Fibroblast of the aortic adventitia (primary cell): Measurements from ENCODE around the gene GPR68. TPM values are rescaled to one million over a fixed set of nuclear protein-coding genes. Genes with fewer than 3 reads are reported as not detected.

Source experiments
- DNase-seq: peaks from one replicate; pipeline ENCODE4 v3.0.0-alpha.2; 2010; ENCODE audit warnings: low read depth
- H3K4me3 ChIP-seq: 2 replicates; pipeline ENCODE4 v1.5.1; 2011; ENCODE audit warnings: low read depth, mild to moderate bottlenecking, control low read depth, low read length, moderate library complexity
- total RNA-seq: library from RNA; depleted of rRNA; stranded (reverse); fragments of >200 nt; gene quantifications from 2 replicates; pipeline ENCODE4 v1.2.3, GENCODE V29; 2012; ENCODE audit warnings: low replicate concordance
- TF ChIP-seq, protein P1 (sequence below): IDR thresholded peaks from 2 replicates; pipeline ENCODE4 v1.5.1; 2011; ENCODE audit warnings: mild to moderate bottlenecking, low read length, control low read depth, inconsistent platforms; ENCODE audit not compliant: insufficient read depth

Gene GPR68
- total RNA-seq, 1 donor: 17.1 TPM

DNA sequence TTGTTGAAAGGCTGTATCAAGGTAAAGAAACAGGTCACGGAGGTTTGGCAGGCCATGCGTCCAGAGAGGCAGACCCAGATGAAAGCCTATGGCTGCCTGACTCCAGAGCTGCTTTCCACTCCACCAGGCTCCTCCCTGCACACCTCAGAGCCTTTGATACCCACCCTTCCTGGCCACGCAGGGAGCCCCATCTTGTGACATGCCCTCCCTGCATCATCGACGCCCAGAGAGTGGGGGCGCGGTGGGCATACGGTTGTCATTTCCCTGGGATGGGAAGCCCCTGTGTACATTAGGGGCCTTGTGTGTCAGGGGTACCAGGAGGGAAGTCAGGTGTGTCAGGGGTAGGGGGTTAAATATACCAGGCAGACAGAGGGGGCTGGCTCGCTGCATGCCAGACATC is 30.3 kb upstream of the GPR68 start:
- DNase-seq: no peak
- TF ChIP-seq, protein P1, sequence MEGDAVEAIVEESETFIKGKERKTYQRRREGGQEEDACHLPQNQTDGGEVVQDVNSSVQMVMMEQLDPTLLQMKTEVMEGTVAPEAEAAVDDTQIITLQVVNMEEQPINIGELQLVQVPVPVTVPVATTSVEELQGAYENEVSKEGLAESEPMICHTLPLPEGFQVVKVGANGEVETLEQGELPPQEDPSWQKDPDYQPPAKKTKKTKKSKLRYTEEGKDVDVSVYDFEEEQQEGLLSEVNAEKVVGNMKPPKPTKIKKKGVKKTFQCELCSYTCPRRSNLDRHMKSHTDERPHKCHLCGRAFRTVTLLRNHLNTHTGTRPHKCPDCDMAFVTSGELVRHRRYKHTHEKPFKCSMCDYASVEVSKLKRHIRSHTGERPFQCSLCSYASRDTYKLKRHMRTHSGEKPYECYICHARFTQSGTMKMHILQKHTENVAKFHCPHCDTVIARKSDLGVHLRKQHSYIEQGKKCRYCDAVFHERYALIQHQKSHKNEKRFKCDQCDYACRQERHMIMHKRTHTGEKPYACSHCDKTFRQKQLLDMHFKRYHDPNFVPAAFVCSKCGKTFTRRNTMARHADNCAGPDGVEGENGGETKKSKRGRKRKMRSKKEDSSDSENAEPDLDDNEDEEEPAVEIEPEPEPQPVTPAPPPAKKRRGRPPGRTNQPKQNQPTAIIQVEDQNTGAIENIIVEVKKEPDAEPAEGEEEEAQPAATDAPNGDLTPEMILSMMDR: no peak
- no peak overlapping the region for H3K4me3 ChIP-seq

DNA sequence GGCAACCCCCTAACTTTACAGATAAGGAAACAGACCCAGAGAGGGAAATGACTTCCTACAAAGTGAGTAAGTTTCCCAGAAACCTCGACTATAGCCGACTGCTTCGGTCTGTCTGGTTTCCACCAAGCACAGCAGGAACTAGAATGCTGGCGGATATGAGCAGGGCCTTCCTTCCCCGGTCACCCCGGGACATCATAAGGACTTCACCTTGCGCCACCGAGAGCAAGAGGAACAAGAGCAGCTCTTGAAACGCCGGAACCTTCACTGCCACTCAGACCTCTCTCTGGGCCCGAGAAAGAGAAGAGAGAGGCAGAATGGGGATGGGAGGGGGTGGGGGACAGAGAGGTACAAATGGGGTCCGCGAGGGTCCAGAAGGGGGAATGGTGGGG is 29.4 kb upstream of the GPR68 start:
- TF ChIP-seq, protein P1: no peak
- no peak for DNase-seq
- no peak overlapping the region for H3K4me3 ChIP-seq

DNA sequence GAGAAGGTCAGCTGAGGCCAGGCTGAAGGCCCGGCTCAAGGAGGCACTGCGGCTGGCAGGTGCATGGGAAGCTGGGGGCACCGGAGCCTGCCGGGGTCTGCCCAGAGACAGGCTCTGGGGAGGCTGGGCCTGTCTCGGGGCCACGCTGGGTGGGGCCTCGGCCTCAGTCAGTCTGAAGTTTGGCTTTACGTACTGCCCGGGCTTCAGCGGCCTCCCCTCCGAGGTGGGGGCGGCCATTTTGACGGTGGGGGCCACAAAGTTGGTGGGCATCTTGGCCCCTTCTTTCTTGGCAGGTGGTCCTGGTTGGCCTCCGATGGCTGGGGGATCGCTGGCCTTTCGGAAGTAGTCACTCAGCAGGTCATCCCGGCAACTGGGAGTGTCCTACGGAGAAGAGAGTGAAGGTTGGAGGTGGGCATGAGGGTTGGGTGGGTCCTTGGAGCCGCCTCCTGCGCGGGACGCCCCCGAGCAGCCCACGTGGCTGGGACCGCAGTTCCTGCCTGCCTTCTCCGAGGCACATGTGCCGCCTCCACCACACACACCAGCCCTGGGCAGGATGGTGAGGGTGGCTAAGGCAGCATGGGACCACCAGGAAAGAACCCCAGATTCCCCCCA is 28.9 kb upstream of the GPR68 start:
- TF ChIP-seq, protein P1: no peak
- no peak overlapping the region for H3K4me3 ChIP-seq
- DNase-seq: no peak

DNA sequence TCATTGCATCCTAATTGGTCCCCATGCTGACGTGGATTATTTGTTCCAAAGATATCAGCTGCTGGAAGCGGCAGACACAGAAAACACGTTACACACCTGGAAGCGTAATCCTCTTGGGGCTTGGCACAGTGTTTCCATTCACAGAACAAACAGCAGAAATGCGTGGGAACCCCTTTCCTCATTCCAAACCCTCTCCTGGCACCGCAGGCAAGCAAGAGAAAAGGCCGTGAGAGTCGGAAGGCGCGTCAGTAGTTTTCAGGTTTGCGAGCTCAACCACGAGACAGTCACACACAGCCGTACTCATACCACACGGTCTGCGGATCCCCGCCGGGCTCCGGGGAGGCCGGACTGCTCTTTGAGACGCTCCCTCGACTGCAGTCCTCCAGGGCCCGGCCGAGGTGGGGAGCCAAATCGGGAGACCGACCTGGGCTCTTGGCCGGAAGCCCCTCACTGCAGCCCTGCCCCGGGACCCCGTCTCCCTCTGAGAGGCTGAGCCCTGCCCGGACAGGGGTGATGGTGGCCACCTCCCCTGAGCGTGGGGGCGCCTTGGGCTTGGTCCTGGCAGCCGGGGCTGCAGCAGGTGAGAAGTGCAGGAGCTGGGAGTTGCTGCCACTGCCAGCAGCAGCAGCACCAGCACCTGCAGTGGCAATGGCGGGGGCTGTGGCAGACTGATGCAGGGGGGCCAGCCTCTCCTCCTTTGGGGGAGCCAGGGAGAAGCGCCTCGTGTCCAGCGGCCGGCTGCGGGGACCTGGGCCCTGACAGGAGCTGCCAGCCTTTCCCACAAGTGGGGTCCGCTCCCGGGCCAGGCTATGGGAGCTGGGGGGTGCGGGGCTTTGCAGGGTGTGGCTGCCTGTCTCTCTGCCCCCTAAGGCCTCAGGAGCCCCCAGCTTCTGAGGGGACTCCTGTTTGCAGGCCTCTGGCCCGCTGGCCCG is 28.1 kb upstream of the GPR68 start:
- no peak overlapping the region for H3K4me3 ChIP-seq
- TF ChIP-seq, protein P1: no peak
- DNase-seq: no peak

DNA sequence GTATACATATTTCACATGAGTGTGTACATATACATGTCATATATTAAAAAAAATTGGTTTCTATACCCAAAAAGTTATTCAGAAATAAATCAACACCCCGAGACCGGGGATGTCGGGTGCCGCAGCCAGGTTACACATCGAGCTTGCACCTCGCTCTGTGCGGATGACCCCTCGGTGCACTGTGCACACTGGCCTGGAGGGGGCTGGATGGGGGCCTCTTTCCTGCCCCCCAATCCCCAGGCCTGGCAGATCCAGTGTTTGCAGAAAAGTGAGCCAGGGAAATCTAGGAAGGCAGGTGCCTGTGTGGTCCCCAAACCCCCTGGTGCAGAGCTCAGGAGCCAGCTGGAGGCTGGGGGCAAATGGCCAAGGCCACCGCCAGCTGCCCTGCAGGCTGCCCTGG is 27.1 kb upstream of the GPR68 start:
- no peak overlapping the region for H3K4me3 ChIP-seq
- TF ChIP-seq, protein P1: no peak
- DNase-seq: no peak

DNA sequence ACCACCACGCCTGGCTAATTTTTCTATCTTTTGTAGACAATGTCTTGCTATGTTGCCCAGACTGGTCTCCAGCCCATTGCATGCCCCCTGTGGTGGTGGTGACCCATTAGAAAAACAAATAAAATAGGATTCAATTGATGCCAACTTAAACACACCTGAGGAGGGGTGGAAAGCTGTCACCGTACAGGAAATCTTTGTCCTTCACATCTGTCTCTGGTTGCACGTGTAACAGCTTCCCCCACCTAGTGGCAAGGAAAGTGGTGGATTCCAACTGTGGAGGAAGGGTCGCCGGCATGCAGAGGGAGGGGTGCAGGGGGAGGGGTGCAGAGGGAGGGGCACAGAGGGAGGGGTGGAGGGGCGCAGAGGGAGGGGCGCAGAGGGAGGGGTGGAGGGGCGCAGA is 26.1 kb upstream of the GPR68 start:
- DNase-seq: no peak
- TF ChIP-seq, protein P1: no peak
- H3K4me3 ChIP-seq: no peak overlapping the region
